SJSA1 (cell line): ENCODE results near the gene DLGAP3. TPM values are rescaled to one million over a fixed set of nuclear protein-coding genes. Genes with fewer than 3 reads are reported as not detected.

Experiments used
- DNase-seq, 2 experiments: peaks; one replicate each; pipeline ENCODE4 v3.0.0-alpha.2; 2015 to 2020; ENCODE audit warnings: low spot score in 2 of 2, low read depth in 1 of 2
- H3K27ac ChIP-seq: fragments of 250-450 bp; sonication (Bioruptor Pico); 2 replicates; pipeline ENCODE4 v1.5.1; 2020; ENCODE audit warnings: mild to moderate bottlenecking, moderate library complexity
- H3K27me3 ChIP-seq: fragments of 250-450 bp; sonication (Bioruptor Pico); replicated peaks from 2 replicates; pipeline ENCODE4 v1.5.1; 2020; ENCODE audit warnings: mild to moderate bottlenecking, moderate library complexity
- H3K36me3 ChIP-seq: fragments of 250-450 bp; sonication (Bioruptor Pico); 2 replicates; pipeline ENCODE4 v1.5.1; 2020; ENCODE audit warnings: mild to moderate bottlenecking
- H3K4me1 ChIP-seq: fragments of 250-450 bp; sonication (Bioruptor Pico); replicated peaks from 2 replicates; pipeline ENCODE4 v1.6.1; 2021; ENCODE audit warnings: mild to moderate bottlenecking
- H3K4me3 ChIP-seq: fragments of 250-450 bp; sonication (Bioruptor Pico); 2 replicates; pipeline ENCODE4 v1.5.1; 2020; ENCODE audit warnings: mild to moderate bottlenecking
- H3K9me3 ChIP-seq: fragments of 250-450 bp; sonication (Bioruptor Pico); replicated peaks from 2 replicates; pipeline ENCODE4 v1.5.1; 2020; ENCODE audit warnings: mild to moderate bottlenecking
- total RNA-seq: library from RNA; depleted of rRNA; stranded (reverse); fragments of >200 nt; shearing (Covaris generic); gene quantifications from 2 replicates; pipeline ENCODE4 v1.2.3, GENCODE V29; 2014

The DLGAP3 gene
- total RNA-seq, 1 experiment from 2014 or later, result not detected

- H3K27me3 ChIP-seq, result peaks cover 42% of the 10 kb centered on the region
- no peaks in the 10 kb centered on the region for H3K9me3 ChIP-seq
- H3K27ac ChIP-seq, result no peak overlapping the region
- H3K4me3 ChIP-seq, result no peak overlapping the region
- no peaks in the 10 kb centered on the region for H3K36me3 ChIP-seq
- DNase-seq, result no peak
- peaks cover 8% of the 10 kb centered on the region for H3K4me1 ChIP-seq
These were observed 44.9 kb downstream of the DLGAP3 start for GRCh38 chr1:34884536-34884935.

GRCh38 chr1:34879230-34879629, 50.2 kb downstream of the DLGAP3 start:
- no peaks in the 10 kb centered on the region for H3K4me1 ChIP-seq
- H3K9me3 ChIP-seq, result no peaks in the 10 kb centered on the region
- H3K27me3 ChIP-seq, result peaks cover 46% of the 10 kb centered on the region
- no peaks in the 10 kb centered on the region for H3K36me3 ChIP-seq
- H3K4me3 ChIP-seq, result no peak overlapping the region
- no peak for DNase-seq
- no peak overlapping the region for H3K27ac ChIP-seq

DNA sequence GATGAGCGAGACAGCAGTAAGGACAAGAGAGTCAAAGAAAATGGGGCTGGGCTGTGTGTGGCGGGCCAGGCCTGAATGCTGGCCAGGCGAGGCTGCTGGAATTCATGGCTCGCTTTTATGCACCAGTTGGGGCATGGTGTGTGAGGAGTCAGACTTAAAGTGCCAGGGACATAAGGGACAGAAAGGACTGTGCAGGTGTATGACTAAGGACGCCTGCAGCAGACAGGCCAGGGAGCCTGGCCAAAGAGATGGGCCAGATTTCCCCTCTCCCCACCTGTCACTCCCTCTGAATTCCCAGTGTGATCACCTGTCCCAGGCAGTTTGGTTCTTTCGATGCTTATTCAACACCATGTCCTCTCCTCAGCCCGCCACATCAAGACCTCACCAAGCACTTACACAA, 53.0 kb downstream of the DLGAP3 start:
- Histone ChIP-seq H3K36me3 (no peaks in the 10 kb centered on the region), H3K9me3 (no peaks in the 10 kb centered on the region)
- DNase-seq, result no peak

GRCh38 chr1:34874296-34874952, 55.0 kb downstream of the DLGAP3 start:
- H3K4me1 ChIP-seq, result no peaks in the 10 kb centered on the region
- no peaks in the 10 kb centered on the region for H3K36me3 ChIP-seq
- no peak for DNase-seq
- no peaks in the 10 kb centered on the region for H3K9me3 ChIP-seq
- no peak overlapping the region for H3K4me3 ChIP-seq
- H3K27ac ChIP-seq, result no peak overlapping the region
- peaks cover 48% of the 10 kb centered on the region for H3K27me3 ChIP-seq

More for the DNA sequence above, 53.0 kb downstream of the DLGAP3 start:
- Histone ChIP-seq H3K4me3 (no peak overlapping the region), H3K27me3 (peaks cover 59% of the 10 kb centered on the region), H3K4me1 (no peaks in the 10 kb centered on the region), H3K27ac (no peak overlapping the region)

DNA sequence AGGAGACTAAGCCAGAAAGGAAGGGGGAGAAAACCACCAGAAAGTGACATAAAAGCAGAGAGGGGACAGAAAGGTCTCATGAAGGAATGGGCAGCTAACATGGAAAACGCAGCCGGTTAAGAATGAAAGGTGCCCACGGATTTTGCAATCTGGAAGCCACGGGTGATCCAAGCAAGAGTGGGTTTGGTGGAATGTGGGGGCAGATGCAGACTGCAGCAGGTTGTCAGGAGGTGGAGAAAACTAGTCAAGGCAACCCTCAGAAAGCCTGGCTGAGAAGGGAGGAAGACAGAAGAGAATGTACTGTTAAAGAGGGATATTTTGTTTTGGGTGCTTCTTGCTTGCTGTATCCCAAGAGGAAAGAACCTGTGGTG, 57.3 kb downstream of the DLGAP3 start:
- H3K4me1 ChIP-seq, result no peaks in the 10 kb centered on the region
- H3K27me3 ChIP-seq, result peaks cover 40% of the 10 kb centered on the region
- H3K9me3 ChIP-seq, result no peaks in the 10 kb centered on the region
- no peak overlapping the region for H3K27ac ChIP-seq
- no peaks in the 10 kb centered on the region for H3K36me3 ChIP-seq
- no peak overlapping the region for H3K4me3 ChIP-seq
- DNase-seq, result no peak

- H3K4me3 ChIP-seq, result no peak overlapping the region
- H3K4me1 ChIP-seq, result peaks cover 1% of the 10 kb centered on the region
- peaks cover 43% of the 10 kb centered on the region for H3K27me3 ChIP-seq
- no peak overlapping the region for H3K27ac ChIP-seq
- no peak for DNase-seq
- H3K36me3 ChIP-seq, result no peaks in the 10 kb centered on the region
- H3K9me3 ChIP-seq, result no peaks in the 10 kb centered on the region
These were observed 57.9 kb downstream of the DLGAP3 start for GRCh38 chr1:34871443-34872132.

DNA sequence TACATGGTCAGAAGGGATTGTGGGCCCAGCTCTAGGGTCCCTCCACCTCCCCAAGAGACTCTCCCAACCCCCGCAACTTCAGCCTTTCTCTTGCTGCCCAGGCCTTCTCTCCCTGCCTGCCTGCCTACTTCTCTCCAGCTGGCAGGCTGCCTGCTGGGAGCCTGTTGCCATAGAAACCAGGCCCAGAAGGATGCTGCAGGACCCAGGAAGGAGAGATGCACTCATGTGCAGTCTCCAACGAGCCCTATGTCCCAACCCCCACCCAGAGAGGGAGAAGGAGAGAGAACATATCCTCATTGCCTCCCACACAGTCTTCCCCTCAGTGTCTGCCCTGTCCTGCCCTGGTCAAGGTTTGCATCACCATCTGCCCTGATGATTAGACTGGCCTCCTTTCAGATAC, 59.1 kb downstream of the DLGAP3 start:
- no peaks in the 10 kb centered on the region for H3K36me3 ChIP-seq
- no peak overlapping the region for H3K4me3 ChIP-seq
- no peak overlapping the region for H3K27ac ChIP-seq
- peaks cover 42% of the 10 kb centered on the region for H3K27me3 ChIP-seq
- no peak for DNase-seq
- H3K4me1 ChIP-seq, result peaks cover 12% of the 10 kb centered on the region
- no peaks in the 10 kb centered on the region for H3K9me3 ChIP-seq

DNA sequence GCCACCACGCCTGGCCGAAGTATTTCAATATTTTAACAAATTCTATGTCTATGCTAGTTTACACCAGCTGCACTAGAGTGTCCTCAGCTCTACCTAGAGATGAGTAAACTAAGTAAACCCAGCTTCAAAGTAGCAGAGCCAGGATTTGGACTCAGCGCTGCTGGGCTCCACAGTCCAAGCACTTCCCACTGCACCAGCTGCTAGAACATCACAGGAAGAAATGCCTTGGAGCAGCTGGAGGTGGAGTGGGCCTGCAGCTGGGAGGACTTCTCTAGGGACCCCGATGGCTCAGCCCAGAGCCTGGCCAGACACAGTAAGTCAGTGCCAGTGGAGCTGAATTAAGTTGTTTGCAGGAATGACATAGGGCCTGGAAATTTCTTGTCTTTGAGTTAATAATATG, 59.7 kb downstream of the DLGAP3 start:
- Histone ChIP-seq H3K9me3 (no peaks in the 10 kb centered on the region), H3K27me3 (peaks cover 38% of the 10 kb centered on the region), H3K36me3 (no peaks in the 10 kb centered on the region), H3K4me1 (peaks cover 12% of the 10 kb centered on the region), H3K4me3 (no peak overlapping the region), H3K27ac (no peak overlapping the region)
- DNase-seq, result no peak

- no peak for DNase-seq
- Histone ChIP-seq H3K4me3 (no peak overlapping the region), H3K36me3 (no peaks in the 10 kb centered on the region), H3K4me1 (peaks cover 12% of the 10 kb centered on the region), H3K9me3 (no peaks in the 10 kb centered on the region), H3K27ac (no peak overlapping the region), H3K27me3 (peaks cover 27% of the 10 kb centered on the region)
These were observed 61.0 kb downstream of the DLGAP3 start for GRCh38 chr1:34868230-34869049.

GRCh38 chr1:34867415-34867814, 62.0 kb downstream of the DLGAP3 start:
- no peak for DNase-seq
- Histone ChIP-seq H3K4me3 (no peak overlapping the region), H3K36me3 (no peaks in the 10 kb centered on the region), H3K27me3 (peaks cover 19% of the 10 kb centered on the region), H3K9me3 (no peaks in the 10 kb centered on the region), H3K4me1 (peaks cover 12% of the 10 kb centered on the region), H3K27ac (no peak overlapping the region)

DNA sequence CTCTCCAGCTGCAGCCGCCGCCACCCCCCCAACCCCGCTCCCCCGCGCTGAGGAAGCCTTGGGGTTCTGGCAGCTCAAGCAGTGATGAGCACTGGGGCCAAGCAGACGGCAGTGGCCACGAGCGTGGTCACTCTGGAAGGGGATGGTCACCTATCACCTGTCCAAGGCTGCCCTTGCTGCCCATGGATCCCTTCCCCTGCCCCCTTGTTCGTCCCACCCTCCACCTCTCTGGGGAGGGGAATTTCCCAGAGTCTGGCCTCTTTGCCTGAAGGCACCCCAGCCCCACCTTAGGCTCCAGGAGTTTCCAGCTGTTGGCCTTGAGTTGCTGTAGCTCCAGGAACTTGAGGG, 62.7 kb downstream of the DLGAP3 start:
- Histone ChIP-seq H3K4me1 (peaks cover 12% of the 10 kb centered on the region), H3K27me3 (peaks cover 13% of the 10 kb centered on the region), H3K27ac (no peak overlapping the region), H3K9me3 (no peaks in the 10 kb centered on the region), H3K36me3 (no peaks in the 10 kb centered on the region), H3K4me3 (peak overlapping the region; percentile 48)
- no peak for DNase-seq

DNA sequence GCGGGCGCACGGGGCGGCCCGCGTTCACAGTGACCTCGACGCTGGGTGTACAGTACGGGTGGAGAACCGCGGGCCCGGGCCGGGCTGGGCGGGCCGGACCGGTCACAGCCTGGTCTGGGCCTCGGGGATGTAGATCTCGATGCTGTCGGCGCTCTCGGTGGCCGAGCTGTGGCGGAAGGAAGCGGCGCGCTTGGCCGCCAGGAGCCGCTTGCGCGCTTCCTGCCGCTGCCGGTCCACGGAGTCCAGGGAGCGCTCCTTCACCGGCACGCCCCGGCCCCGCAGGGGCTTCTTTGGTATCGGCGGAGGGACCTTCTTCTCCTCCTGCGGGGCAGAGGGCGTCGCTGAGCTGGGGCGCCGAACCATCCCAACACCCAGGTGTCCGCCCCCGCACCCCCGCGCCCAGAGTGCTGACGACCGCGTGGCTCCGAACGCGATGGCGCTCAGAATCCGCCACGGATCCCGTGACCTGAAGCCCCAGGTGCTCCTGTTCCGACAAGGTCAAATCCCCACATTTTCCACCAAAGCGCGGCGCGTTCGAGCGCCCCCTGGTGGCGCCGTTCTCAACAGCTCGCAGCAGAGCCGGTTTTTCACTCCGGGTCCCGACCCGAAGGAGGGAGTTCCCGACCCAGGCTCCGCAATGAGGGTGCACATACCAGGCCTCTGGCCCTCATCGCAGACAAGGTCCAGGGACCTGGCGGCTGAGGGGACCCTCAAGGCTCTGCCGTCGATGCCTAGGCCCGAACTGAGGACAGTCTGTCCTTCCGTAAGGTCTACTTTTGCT, 63.3 kb downstream of the DLGAP3 start:
- no peak overlapping the region for H3K27ac ChIP-seq
- no peaks in the 10 kb centered on the region for H3K9me3 ChIP-seq
- no peaks in the 10 kb centered on the region for H3K36me3 ChIP-seq
- DNase-seq, result peak; percentile 76 to 78
- H3K4me1 ChIP-seq, result peaks cover 12% of the 10 kb centered on the region
- peak overlapping the region; percentile 48 for H3K4me3 ChIP-seq
- H3K27me3 ChIP-seq, result peaks cover 13% of the 10 kb centered on the region

GRCh38 chr1:34865573-34865972, 63.9 kb downstream of the DLGAP3 start:
- Histone ChIP-seq H3K27ac (no peak overlapping the region), H3K36me3 (no peaks in the 10 kb centered on the region), H3K9me3 (no peaks in the 10 kb centered on the region), H3K4me3 (peak overlapping the region; percentile 48), H3K4me1 (peaks cover 12% of the 10 kb centered on the region), H3K27me3 (peaks cover 13% of the 10 kb centered on the region)
- no peak for DNase-seq
